HepG2 (cell line): ENCODE results near the gene TSEN34. TPM values are rescaled to one million over a fixed set of nuclear protein-coding genes. Genes with fewer than 3 reads are reported as not detected.

Source experiments
- ATF7-NPFF ChIP-seq: sonication (generic); formaldehyde crosslinking; IDR thresholded peaks from 2 replicates; pipeline ENCODE4 v1.8.1; 2023; ENCODE audit warnings: mild to moderate bottlenecking, low read depth, missing genetic modification reagents, moderate library complexity
- DNMT3B ChIP-seq: conservative IDR thresholded peaks from 2 replicates; pipeline ENCODE4 v1.6.1; 2016; ENCODE audit warnings: missing biosample characterization, control low read depth
- FOSL1 ChIP-seq: sonication (generic); formaldehyde crosslinking; IDR thresholded peaks from 2 replicates; pipeline ENCODE4 v1.9.0; 2021; ENCODE audit warnings: missing genetic modification reagents, borderline replicate concordance
- HNRNPUL1 ChIP-seq: fragments of 200-400 bp; formaldehyde crosslinking; IDR thresholded peaks from 2 replicates; pipeline ENCODE4 v1.6.1; 2017; ENCODE audit warnings: low read depth, mild to moderate bottlenecking, low read length, moderate library complexity
- HOXA7 ChIP-seq: sonication (generic); formaldehyde crosslinking; IDR thresholded peaks from 2 replicates; pipeline ENCODE4 v1.8.1; 2022; ENCODE audit warnings: mild to moderate bottlenecking, missing genetic modification reagents, moderate library complexity
- JDP2 ChIP-seq: sonication (generic); formaldehyde crosslinking; IDR thresholded peaks from 2 replicates; pipeline ENCODE4 v1.8.1; 2022; ENCODE audit warnings: missing genetic modification reagents, borderline replicate concordance
- MATR3 ChIP-seq: sonication (generic); formaldehyde crosslinking; IDR thresholded peaks from 2 replicates; pipeline ENCODE4 v1.4.0; 2020; ENCODE audit warnings: missing genetic modification reagents
- MEIS2 ChIP-seq: sonication (generic); formaldehyde crosslinking; IDR thresholded peaks from 2 replicates; pipeline ENCODE4 v1.9.0; 2021; ENCODE audit warnings: mild to moderate bottlenecking, missing genetic modification reagents
- RBM39 ChIP-seq: fragments of 200-400 bp; formaldehyde crosslinking; IDR thresholded peaks from one replicate; pipeline ENCODE4 v1.6.1; 2018; ENCODE audit warnings: antibody characterized with exemption, mild to moderate bottlenecking, low read depth, low read length; ENCODE audit not compliant: poor library complexity, severe bottlenecking
- RFXAP ChIP-seq: sonication (generic); formaldehyde crosslinking; IDR thresholded peaks from 2 replicates; pipeline ENCODE4 v1.4.0; 2020; ENCODE audit warnings: missing genetic modification reagents, borderline replicate concordance
- TBL1XR1 ChIP-seq: fragments of 150-350 bp; IDR thresholded peaks from 2 replicates; pipeline ENCODE4 v1.6.1; 2014; ENCODE audit warnings: borderline replicate concordance, low read length; ENCODE audit not compliant: partially characterized antibody
- TOPORS ChIP-seq: sonication (generic); formaldehyde crosslinking; IDR thresholded peaks from 2 replicates; pipeline ENCODE4 v1.8.0; 2023; ENCODE audit warnings: mild to moderate bottlenecking, missing genetic modification reagents
- TRIM22 ChIP-seq: fragments of 450-650 bp; IDR thresholded peaks from 2 replicates; pipeline ENCODE4 v1.6.1; 2017
- TSC22D2 ChIP-seq: sonication (generic); formaldehyde crosslinking; IDR thresholded peaks from 2 replicates; pipeline ENCODE4 v1.5.1; 2020; ENCODE audit warnings: missing genetic modification reagents, mild to moderate bottlenecking, borderline replicate concordance
- ZBTB20 ChIP-seq: sonication (generic); formaldehyde crosslinking; IDR thresholded peaks from 2 replicates; pipeline ENCODE4 v1.8.1; 2023; ENCODE audit warnings: missing genetic modification reagents, low read depth, mild to moderate bottlenecking, borderline replicate concordance
- ZFP36L1 ChIP-seq: sonication (generic); formaldehyde crosslinking; IDR thresholded peaks from 2 replicates; pipeline ENCODE4 v1.8.0; 2022; ENCODE audit warnings: mild to moderate bottlenecking, missing genetic modification reagents, moderate library complexity
- ZFY ChIP-seq: sonication (generic); formaldehyde crosslinking; IDR thresholded peaks from 2 replicates; pipeline ENCODE4 v1.4.0; 2020; ENCODE audit warnings: missing genetic modification reagents
- ZNF138 ChIP-seq: sonication (generic); formaldehyde crosslinking; IDR thresholded peaks from 2 replicates; pipeline ENCODE4 v1.5.0; 2020; ENCODE audit warnings: mild to moderate bottlenecking, low read depth, missing genetic modification reagents
- ZNF234 ChIP-seq: sonication (generic); formaldehyde crosslinking; conservative IDR thresholded peaks from 2 replicates; pipeline ENCODE4 v1.5.1; 2020; ENCODE audit warnings: mild to moderate bottlenecking, missing genetic modification reagents
- ZNF24 ChIP-seq: fragments of 450-650 bp; IDR thresholded peaks from 2 replicates; pipeline ENCODE4 v1.6.1; 2017; ENCODE audit warnings: antibody characterized with exemption, mild to moderate bottlenecking
- ZNF263 ChIP-seq: sonication (generic); formaldehyde crosslinking; IDR thresholded peaks from 2 replicates; pipeline ENCODE4 v1.4.0; 2020; ENCODE audit warnings: missing genetic modification reagents
- ZNF331 ChIP-seq: sonication (generic); formaldehyde crosslinking; IDR thresholded peaks from 2 replicates; pipeline ENCODE4 v1.4.0; 2020; ENCODE audit warnings: missing genetic modification reagents
- ZNF562 ChIP-seq: sonication (generic); formaldehyde crosslinking; IDR thresholded peaks from 2 replicates; pipeline ENCODE4 v1.8.0; 2022; ENCODE audit warnings: missing genetic modification reagents, borderline replicate concordance
- ZNF570 ChIP-seq: sonication (generic); formaldehyde crosslinking; IDR thresholded peaks from 2 replicates; pipeline ENCODE4 v1.4.0; 2020; ENCODE audit warnings: mild to moderate bottlenecking, missing genetic modification reagents, borderline replicate concordance
- ZNF607 ChIP-seq: sonication (generic); formaldehyde crosslinking; IDR thresholded peaks from 2 replicates; pipeline ENCODE4 v1.5.1; 2020; ENCODE audit warnings: missing genetic modification reagents, mild to moderate bottlenecking, borderline replicate concordance
- ZNF770 ChIP-seq: sonication (generic); formaldehyde crosslinking; IDR thresholded peaks from 2 replicates; pipeline ENCODE4 v1.5.0; 2020; ENCODE audit warnings: mild to moderate bottlenecking, missing genetic modification reagents
- ZNF788 ChIP-seq: sonication (generic); formaldehyde crosslinking; IDR thresholded peaks from 2 replicates; pipeline ENCODE4 v1.5.0; 2020; ENCODE audit warnings: mild to moderate bottlenecking, missing genetic modification reagents, borderline replicate concordance
- polyA plus RNA-seq, 8 experiments: library from polyadenylated mRNA; depleted of rRNA in 3 of 8; stranded (reverse) in 7 of 8; unstranded in 1 of 8; fragments of >200 nt; fragmentation: Illumina TruSeq in 4 of 8; extraction: Trizol in 4 of 8; gene quantifications; 2 replicates each; pipeline versions ENCODE4 v1.2.1 to v1.2.3, GENCODE V29; 2011 to 2016; ENCODE audit warnings: low read depth in 4 of 8, missing spikeins in 1 of 8, mixed read lengths in 1 of 8; ENCODE audit not compliant: insufficient read depth in 1 of 8
- total RNA-seq, 5 experiments: library from RNA; depleted of rRNA; stranded (reverse); fragments of >200 nt; fragmentation: Illumina TruSeq; extraction: Trizol; gene quantifications; 2 replicates each; pipeline ENCODE4 v1.2.3, GENCODE V29; 2016; ENCODE audit warnings: low read depth in 1 of 5

TSEN34 gene
- total and polyA plus RNA-seq, 2 of the 13 experiments (the other 11 are each of a cell fraction or from before 2014, with no cell fraction given) = 55.1 to 65.4 TPM

DNA sequence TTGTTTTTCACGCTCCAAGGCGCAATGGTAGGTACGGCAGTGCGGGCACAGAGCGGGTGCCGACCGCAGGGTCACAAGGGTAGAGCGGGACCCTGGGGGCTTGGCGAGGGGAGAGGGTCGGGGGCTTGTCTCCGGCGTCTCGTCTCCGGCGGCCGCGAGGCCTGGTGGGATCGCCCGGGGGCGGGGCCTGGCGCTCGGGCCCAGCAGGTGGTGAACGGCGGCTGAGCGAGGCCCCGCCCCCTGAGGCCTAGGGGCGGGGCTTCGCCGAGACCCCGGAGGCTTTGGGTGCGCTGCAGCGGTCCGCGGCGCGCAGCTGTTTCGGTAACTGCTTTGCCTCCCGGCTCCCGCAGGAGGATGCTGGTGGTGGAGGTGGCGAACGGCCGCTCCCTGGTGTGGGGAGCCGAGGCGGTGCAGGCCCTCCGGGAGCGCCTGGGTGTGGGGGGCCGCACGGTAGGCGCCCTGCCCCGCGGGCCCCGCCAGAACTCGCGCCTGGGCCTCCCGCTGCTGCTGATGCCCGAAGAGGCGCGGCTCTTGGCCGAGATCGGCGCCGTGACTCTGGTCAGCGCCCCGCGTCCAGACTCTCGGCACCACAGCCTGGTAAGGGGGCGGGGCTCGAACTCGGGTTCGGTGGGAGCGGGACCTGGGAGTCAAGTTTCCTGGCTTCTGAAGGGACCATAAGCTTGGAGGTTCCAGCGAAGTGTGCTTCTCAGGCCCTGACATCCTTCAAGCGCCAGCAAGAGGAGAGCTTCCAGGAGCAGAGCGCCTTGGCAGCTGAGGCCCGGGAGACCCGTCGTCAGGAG, at the start of gene TSEN34 (continued):
- 0 out of 2 replicates have a peak, but pooled peaks have one; percentile 19 for TF ChIP-seq ZNF788 (CRISPR knock-in tag)
- TF ChIP-seq RFXAP = no peak
- no peak for TF ChIP-seq DNMT3B (CRISPR knock-in tag)
- TF ChIP-seq ZNF562 = no peak
- TF ChIP-seq FOSL1 (CRISPR knock-in tag) = 0 out of 2 replicates have a peak, but pooled peaks have one; percentile 7
- TF ChIP-seq TOPORS (CRISPR knock-in tag) = no peak
- TF ChIP-seq TRIM22 = no peak
- TF ChIP-seq TBL1XR1 = no peak
- TF ChIP-seq ZFY = peak; percentile 87
- TF ChIP-seq ZNF138 (CRISPR knock-in tag) = no peak
- TF ChIP-seq ZNF607 (CRISPR knock-in tag) = peak; percentile 68; the same call in 1 of the 2 replicates
- no peak for TF ChIP-seq ZNF570 (CRISPR knock-in tag)
- peak; percentile 30 for TF ChIP-seq RBM39
- TF ChIP-seq JDP2 = no peak; the same call in 1 of the 2 replicates
- TF ChIP-seq ZNF234 (CRISPR knock-in tag) = no peak; the same call in 1 of the 2 replicates
- TF ChIP-seq HNRNPUL1 = 0 out of 2 replicates have a peak, but pooled peaks have one; percentile 29
- TF ChIP-seq ZFP36L1 = 0 out of 2 replicates have a peak, but pooled peaks have one; percentile 33
- peak; percentile 33; the same call in 1 of the 2 replicates for TF ChIP-seq MEIS2 (CRISPR knock-in tag)
- peak; percentile 60; the same call in 1 of the 2 replicates for TF ChIP-seq ZNF770 (CRISPR knock-in tag)
- TF ChIP-seq ZBTB20 = peak; percentile 32; the same call in 1 of the 2 replicates
- TF ChIP-seq ATF7-NPFF = peak; percentile 68; the same call in 1 of the 2 replicates
- TF ChIP-seq TSC22D2 (CRISPR knock-in tag) = 0 out of 2 replicates have a peak, but pooled peaks have one; percentile 9
- no peak for TF ChIP-seq HOXA7 (CRISPR knock-in tag)
- TF ChIP-seq ZNF331 (CRISPR knock-in tag) = peak; percentile 65
- 0 out of 2 replicates have a peak, but pooled peaks have one; percentile 16 for TF ChIP-seq ZNF263
- no peak for TF ChIP-seq MATR3 (CRISPR knock-in tag)
- TF ChIP-seq ZNF24 = no peak
